Measurements from ENCODE around the gene ABHD16B.
A peak's percentile ranks its signal among the peaks of the same experiment; 100 is the strongest.
"Not testable (repeated sequence)": the region's sequence is repeated elsewhere in the genome, so short reads cannot be mapped to it uniquely, and the experiment has no call there.

The ABHD16B gene

DNA sequence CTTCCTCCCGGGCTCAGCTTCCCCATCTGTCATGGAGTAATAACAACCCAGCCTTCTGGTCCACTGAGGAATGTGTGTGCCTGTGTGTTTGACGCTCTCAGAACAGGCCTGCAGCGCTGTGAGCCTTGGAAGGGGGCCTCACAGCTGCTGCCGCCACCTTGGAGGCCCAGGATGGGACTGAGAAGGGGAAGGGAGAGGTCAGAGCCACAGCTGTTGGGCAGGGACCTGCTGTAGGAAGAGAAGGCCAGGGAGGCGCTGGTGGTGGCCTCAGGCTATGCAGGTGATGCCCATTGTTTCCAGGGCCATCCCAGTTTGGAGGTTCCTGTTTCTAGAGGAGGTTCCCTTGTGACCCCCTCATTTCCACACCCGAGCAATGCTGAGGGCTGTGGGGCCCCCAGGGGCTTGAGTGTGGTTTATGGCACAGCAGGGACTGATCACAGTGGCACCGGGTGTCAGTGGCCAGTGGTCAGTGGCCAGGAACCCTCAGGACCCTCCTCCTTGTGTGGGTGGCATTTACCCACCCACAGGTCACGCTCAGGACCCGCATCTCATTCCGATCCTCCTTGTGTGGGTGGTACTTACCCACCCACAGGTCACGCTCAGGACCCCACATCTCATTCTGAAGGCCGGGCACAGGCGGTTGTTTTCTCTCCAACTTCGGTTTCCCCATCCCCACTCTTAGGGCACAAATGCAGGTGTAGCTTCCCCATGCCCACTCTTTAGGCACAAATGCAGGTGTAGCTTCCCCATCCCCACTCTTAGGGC is 17.8 kb downstream of the ABHD16B start:
- no peak for DNase-seq (ENCODE audit: low read depth in 2 of 2)

DNA sequence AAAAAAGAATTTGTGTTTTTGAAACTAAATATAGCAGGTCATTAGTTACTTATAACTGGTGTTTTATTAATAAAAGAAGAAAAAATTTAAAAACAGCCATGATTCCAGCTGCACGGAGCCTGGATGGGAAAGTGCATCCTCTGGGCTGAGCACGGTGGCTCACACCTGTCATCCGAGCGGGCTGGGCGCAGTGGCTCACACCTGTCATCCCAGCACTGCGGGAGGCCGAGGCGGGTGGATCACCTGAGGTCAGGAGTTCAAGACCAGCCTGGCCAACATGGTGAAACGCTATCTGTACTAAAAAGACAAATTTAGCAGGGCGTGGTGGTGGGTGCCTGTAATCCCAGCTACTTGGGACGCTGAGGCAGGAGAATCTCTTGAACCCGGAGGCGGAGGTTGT is 19.6 kb downstream of the ABHD16B start:
- DNase-seq (ENCODE audit: low read depth in 2 of 2) = not testable (repeated sequence)

DNA sequence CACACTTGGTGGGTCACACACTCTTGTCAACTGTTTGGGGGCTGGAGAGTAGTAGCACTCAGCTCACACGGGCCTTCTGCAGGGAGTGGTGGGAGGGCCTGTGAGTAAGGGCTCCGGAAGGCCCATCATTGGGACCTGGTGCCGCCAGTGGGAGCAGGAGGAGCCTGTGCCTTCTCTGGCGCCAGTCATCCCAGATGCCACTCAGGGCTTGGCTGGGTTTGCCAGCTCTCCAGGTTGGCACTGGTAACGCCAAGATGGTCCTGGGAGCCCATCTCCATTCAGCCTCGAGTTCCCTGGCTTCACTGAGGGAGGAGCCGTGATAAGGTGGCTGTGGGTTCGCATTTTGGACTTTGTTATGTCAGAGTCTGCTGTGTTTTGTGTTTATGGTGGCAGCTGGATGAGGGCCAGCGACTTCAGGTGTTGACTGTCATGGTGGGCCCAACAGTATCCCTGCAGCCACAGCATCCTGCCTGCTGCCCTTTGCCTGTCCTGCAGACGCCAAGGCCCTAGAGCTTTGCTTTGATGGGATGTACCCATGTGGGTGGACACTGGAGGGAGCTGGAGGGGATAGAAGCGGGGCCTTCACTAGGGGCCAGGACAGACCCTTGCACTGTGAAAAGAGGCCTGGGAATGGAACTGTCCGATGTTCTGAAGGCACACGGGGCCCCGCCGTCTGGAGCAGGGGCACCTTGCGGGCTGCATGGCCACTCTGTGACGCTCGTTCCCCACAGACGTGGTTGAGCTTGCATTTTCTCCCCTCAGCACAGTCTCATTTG is 20.3 kb downstream of the ABHD16B start:
- no peak for DNase-seq (ENCODE audit: low read depth in 2 of 2)

DNA sequence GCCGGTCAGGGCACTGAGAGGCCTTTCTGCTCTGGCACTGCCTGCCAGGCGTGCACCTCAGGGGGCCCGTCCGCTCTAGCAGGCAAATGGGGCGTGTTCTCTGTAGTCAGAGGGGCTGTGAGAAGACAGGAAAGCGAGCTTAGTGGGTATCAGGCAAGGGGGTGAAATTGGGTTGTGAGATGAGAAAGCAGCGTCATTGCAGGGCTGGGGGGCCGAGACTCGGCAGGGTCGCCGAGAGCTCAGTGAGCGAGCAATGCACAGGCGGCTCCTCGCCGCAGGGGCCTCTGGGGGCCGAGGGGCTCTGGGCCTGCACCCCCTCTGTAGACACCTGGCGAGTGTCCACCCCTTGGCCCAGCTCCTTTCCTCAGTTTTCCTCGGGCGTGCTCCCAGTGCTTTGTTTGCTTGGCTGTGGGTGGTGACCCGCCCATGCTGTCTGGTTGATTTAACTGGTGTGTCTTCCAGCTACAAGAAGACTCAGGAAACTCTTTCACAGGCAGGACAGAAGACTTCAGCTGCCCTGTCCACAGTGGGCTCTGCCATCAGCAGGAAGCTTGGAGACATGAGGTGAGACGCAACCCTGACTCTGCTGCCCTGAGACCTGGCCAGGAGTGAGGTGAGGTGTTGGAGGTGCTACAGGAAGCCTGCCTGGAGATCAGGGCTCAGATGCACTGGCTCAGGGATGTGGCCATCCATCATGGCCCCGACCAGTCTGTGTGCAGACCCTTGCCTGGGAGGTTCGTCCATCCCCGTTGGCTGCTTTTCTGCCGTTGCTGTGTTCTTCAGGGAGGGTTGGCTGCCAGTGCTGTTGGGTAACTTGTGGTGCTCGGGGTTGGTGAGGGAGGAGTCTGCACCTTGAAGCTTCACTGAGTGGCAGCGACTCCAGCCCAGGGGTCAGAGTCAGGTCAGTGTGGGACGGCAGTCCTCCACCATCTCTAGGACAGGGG is 21.2 kb downstream of the ABHD16B start:
- DNase-seq (ENCODE audit: low read depth in 2 of 2) = no peak

DNA sequence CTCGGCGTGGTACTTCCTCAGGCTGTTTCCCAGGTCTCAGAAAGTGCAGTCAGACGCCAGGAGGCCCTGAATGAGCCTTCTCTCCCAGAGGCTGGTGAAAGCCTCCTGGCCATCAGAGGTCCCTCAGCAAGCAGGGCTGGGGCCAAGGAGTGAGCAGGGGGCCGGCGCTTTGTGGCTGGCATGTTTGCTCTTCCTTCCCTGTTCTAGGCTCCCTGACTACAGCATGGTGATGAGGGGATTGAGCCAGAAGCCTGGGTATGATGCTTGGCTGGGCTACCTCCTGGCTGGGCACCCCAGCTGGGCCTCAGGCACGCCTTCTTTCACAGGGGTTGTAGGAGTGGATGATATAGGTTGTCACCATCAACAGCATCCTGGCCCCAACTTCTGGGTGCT is 21.9 kb downstream of the ABHD16B start:
- DNase-seq (ENCODE audit: low read depth in 2 of 2) = no peak

DNA sequence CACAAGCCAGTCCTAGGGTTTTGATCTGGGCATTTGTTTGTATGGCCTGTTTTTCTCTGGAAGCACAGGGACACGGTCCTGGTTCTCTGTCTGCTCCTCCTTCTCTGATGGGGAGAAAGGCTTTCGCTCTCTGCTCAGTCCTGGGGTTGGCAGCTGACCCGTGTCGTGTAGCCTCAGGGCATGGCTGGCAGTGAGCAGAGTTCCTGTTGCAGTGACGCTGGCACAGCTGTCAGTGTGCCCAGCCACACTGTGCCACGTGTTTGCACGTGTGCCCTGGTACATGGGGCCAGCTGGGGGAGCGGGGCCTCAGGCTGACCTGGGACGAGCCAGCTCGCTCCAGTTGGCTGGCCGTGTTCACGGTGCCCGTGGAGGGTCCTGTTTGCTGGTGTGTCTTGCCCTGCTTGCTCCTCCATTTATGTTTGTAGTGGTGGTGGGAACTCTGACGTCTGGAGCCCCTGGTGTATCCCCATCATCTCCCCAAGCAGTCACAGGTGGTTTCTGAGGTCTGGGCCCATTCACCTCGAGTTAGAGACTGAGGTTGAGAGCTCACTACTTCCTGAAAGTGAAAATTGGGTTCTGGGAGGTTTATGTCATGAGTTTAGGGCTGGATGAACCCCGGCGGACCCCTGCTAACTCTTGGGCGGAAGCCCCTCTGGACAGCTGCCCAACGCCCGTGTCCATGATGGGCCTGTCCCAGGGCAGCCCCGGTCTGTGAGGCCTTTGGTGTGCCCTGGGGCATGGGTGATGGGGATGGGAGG is 23.4 kb downstream of the ABHD16B start:
- DNase-seq (ENCODE audit: low read depth in 2 of 2) = no peak

DNA sequence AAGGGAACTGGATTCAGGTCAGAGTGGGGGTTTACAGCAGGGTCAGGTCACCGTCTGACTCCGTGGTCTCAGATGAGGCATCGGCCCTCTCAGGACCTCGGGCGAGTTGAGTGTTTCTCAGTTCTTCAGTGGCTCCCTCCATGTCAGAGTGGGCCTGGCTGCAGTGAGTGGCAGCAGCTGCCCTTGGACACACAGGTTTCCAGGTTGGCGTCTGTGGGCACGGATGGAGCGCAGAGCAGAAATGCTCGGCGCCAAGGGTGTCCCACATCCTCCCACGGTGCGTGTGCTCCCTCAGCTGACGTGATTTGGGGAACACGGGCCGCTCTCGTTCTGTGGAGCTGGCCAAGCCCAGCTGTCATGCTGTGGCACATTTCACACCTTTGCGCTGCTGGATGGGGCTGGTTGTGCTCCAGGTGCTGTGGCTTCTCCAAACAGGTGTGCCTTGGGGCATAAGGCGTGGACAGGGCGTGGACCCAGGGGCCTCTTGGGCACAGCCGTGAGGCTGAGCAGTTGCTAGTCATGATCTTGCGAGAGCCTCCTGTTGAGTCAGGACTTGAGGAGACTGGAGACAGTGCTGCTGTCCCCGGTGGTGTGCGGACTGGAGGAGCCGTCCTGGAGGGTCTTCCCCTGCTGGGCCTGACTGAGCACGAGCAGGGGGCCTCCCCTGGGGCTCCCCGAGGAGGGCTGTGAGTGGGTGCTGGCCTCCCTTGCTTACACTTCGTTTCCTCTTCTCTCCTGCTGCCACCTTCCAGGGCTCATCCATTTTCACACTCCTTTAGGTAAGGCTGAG is 24.2 kb downstream of the ABHD16B start:
- no peak for DNase-seq (ENCODE audit: low read depth in 2 of 2)

DNA sequence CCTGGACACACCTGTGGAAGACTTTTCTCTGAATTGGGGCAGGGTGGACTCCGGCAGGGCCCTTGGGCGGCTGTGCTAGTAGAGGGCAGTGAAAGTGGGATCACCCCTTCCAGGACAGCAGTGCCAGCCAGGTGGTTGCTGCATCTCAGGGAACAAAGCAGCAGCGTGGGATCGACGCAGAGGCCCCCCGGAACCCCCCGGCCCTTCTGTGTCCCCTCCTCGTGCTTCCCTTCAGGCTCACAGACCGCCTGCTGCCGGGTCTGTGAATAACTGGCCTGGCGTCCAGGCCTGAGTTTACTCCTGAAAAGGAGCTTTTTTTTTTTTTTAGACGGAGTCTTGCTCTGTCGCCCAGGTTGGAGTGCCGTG is 24.7 kb downstream of the ABHD16B start:
- no peak for DNase-seq (ENCODE audit: low read depth in 2 of 2)

DNA sequence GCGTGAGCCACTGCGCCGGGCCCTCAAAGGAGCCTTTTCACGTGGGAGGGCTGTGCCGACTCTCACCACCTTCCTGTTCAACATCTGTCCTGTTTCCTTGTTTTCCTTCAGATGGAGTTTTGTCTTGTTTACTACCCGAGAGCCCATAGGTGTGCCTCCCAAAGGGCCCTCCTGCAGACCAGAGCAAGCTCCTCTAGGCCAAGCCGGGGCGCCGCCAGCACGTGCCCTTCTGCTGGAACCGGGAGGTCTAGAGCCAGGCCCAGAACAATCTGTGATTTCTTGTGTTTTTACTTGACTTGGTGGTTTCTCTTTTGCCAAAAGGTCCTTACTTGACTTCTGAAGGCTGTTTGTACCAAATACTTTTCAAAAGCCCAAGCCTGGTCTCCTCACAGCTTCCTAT is 25.6 kb downstream of the ABHD16B start:
- no peak for DNase-seq (ENCODE audit: low read depth in 2 of 2)

DNA sequence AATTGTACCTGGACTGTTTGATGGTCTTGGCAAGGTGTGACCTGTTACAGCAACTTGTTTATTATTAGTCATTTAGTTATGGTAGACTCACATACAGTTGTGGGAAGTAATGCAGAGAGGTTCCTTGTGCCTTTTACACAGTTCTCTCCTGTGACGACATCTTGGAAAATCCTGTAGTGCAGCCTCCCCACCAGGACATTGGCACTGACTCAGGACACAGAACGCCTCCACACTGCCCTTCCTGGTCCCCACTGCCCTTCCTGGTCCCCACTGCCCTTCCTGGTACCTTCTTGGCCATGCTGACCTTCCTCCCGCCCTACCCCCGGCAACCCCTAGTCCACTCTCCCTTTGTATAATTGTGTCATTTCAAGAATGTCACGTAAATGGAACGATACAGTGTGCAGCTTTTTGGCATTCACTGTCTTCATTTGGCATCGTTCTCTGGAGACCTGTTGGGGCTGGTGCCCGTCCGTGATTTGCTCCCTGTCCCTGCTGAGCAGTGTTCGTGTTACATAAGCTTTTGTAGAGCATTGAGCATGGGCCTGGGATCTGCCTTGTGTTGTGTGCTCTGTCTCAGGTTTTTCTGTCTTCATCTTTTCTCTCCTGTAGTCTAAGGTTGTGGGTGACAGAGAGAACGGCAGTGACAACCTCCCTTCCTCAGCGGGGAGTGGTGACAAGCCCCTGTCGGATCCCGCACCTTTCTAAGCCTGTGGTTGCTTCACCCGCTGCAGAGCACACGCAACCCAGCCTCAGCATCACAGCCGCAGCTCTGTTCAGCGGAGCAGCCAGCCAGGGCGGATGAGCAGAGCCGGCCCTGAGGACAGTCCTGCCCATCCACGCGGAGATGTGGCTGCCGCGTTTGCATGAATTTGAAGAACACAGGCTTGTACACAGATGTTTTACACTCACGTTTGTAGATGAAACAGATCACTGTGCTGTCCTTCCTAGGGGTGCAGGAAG is 28.2 kb downstream of the ABHD16B start:
- no peak for DNase-seq (ENCODE audit: low read depth in 2 of 2)

DNA sequence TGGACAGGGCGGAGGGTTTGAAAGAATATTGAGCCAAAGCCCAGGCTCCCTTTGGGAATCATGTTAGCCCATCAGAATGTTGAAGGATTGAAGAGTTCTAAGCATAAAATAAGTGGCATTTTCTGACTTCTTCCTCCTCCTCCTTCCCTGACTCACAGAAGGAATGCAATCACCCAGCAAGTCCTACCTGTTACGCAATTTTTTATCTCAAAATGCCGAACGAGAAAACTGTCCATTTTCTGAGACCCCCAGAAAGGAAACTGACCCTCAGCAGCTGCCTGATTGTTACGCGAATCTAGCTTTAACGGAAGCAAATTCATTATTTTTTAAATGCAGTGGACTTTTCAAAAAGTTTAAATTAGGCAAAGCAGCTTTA is 28.9 kb downstream of the ABHD16B start:
- no peak for DNase-seq (ENCODE audit: low read depth in 2 of 2)

DNA sequence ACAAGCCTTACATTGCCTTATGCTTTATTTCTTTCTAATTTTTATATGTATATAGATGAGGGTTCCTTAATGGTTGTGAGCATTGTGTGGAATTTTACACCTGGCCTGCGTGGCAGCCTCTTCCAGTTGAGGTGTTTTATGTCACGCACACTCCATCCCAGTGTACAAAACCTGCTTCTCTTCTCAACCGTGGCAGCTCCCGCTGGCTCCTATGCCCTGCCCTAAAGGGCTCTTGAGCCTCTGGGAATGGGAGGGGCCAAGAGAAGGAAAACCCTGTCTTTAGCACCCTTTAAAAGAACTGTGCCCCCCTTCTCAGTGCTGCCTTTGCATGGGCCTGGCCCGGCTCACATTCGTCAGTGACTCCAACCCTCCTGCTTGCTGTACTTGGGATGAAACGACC is 29.3 kb downstream of the ABHD16B start:
- no peak for DNase-seq (ENCODE audit: low read depth in 2 of 2)

DNA sequence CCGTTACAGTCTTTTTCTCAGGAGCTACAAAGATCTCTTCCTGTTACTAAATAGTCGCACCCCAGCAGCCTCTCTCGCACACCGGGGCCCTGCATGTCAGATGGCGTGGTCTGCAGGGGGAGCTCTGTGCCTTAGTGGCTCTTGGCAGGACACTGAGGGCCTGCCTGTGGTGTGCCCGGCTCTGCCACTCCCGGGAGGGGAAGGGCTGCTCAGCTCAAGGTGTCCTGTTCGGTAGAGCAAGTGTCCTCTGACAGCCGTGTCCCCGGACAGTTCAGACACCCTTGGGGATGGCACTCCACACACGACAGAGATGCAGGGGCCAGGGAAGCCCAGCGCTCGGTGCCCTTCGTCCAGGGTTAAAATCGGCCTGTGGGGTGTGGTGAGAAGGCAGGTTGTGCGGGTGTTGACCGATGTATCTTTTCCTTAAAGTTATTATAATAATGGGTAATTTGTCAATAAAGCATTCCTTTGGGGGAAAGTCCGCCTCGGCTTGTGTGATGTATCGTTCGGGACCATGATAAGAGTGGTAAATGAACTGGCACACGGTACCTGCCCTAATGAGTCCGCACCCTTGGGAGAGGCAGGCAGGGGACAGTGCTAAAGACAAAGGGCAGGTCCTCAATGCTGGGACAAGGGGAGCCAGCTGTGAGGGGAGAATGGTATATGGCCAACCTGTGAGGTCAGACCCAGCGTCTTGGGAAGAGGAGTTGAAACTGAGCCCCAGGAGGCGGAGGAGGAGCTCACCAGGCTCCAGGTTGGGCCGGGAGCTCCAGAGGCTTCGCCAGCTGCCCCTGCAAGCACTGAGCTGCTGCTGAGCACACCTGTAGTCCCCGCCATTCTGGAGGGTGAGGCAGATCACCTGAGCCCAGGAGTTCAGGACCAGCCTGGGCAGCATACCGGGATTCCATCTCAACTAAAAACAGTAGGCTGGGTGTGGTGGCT is 30.0 kb downstream of the ABHD16B start:
- no peak for DNase-seq (ENCODE audit: low read depth in 2 of 2)

DNA sequence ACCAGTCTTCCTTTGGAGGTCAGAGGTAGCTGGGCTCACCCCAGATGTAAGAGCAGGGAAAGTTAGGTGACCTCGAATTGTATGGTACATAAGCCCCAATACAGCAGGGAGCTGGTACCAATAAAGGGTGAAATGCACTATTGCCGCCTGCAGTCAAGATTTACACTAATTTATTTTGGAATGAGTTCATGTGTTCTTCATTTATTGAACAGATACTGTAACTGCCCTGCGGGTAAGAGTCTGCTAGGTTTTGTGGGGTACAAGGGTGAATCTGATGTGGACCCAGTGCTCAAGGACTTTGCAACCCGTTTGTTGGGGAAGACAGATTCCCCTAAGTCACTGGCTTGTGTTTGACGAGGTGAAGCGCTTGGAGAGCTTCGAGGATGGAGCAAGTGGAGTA is 31.1 kb downstream of the ABHD16B start:
- no peak for DNase-seq (ENCODE audit: low read depth in 2 of 2)

DNA sequence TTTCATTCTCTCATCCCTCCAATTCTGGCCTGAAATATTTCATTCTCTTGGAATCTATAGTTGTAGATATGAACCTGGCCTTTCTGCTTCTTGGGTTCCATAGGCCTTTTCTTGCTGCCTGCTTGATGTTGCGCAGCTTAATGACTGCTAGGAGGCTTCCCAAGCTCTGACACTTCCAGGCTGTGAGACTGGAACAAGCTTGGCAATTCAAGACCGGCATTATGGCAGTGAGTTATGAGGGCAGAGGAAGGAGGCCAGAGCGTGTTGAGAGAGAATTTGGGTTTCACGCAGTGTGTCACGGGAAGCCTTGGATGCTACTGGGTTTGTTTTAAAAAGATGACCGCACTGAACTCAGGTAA is 32.7 kb downstream of the ABHD16B start:
- DNase-seq (ENCODE audit: low read depth in 2 of 2) = no peak

DNA sequence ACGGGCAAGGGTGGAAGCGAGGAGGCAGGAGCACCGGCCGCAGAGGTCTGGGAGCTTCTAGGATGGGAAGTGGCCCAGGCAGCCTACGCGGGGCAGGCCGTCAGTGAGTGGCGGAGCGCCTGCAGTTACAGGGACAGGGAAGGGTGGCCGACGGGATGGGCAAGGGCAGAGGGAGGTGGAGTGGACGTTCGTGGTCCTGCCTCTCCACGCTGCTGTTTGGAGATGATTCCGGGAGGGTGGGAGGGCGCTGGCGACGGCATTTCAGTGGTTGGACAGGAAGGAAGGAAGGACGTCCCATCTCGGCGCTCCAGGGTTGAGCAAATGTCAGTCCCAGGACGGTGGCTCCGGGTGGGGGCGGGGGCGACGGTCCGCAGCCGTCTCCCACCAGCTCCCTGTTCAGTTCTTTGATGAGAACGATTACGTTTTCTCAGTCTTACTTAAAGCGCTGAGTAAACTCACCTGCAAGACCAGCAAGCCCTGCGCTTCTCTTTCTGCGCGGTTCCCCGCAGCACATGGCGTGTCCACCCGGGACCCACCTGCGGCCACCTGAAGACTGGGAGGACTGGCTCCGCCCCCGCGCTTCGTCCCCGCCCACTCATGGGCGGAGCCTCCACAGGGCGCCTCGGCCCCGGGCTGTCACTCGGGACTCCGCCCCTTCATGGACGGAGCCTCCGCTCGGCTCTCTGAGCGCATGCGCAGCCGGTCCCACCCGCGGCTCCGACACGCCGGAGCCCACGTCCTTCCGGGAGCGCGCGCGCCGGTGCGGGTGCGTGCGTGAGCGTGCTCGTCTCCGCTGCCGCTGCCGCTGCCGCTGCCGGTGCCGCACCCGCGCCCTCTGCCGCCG is 33.3 kb downstream of the ABHD16B start, which contains the start of gene DNAJC5:
TSS of gene DNAJC5 (plus strand) at position 769 of the 844 bp plus-strand sequence. CDS start 33,220 bp downstream, outside the sequence.
- peak; percentile 91 to 96 for DNase-seq (ENCODE audit: low read depth in 2 of 2)

DNA sequence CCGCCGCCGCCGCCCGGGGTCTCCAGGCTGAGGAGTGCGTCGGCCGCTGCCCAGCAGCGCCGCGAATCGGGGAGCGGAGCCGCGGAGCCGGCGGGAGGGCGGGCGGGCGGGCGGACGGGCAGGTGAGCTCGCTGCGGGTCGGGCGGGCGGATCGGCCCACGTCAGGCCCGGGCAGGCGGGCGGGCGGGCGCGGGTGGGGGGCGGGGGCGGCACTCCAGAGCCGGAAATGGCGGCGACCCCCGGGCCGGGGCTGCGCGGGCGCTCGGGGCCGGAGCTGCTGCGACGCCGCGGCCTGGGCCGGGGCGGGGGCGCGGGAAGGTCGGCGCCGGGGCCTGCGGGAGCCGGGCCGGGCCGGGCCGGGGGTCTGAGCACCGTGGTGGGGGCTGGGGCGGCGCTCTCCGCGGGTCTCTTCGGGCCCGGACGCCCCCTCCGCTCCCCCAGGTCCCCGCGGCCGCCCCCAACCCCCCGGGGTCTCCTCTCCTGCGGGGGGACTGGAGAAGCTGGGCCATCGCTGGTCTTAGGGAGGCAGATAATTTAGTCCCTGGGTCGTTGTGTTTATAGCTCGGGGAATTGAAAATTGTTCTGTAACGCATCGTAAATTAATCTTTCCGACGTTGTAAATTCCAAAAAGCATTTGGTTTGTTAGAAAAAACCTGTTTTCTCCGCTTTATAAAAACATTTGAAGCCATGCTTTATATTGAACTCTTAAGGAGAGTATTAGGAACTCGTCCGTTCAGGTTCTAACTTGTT is 34.1 kb downstream of the ABHD16B start:
- DNase-seq (ENCODE audit: low read depth in 2 of 2) = no peak

Measured in stimulated activated CD4-positive, alpha-beta T cell treated with anti-CD3 and anti-CD28 coated beads, Interleukin-15, amount 100 ng/mL, for 48 hours (primary cell).